ENCODE measurements around the gene DHCR7. TPM values are rescaled to one million over a fixed set of nuclear protein-coding genes. Genes with fewer than 3 reads are reported as not detected.

Gene DHCR7
- total RNA-seq, 1 donor from 2014 or later, result 32.3 TPM

GRCh38 chr11:71420455-71421241, 27.5 kb downstream of the DHCR7 start:
- TF ChIP-seq, protein P1, sequence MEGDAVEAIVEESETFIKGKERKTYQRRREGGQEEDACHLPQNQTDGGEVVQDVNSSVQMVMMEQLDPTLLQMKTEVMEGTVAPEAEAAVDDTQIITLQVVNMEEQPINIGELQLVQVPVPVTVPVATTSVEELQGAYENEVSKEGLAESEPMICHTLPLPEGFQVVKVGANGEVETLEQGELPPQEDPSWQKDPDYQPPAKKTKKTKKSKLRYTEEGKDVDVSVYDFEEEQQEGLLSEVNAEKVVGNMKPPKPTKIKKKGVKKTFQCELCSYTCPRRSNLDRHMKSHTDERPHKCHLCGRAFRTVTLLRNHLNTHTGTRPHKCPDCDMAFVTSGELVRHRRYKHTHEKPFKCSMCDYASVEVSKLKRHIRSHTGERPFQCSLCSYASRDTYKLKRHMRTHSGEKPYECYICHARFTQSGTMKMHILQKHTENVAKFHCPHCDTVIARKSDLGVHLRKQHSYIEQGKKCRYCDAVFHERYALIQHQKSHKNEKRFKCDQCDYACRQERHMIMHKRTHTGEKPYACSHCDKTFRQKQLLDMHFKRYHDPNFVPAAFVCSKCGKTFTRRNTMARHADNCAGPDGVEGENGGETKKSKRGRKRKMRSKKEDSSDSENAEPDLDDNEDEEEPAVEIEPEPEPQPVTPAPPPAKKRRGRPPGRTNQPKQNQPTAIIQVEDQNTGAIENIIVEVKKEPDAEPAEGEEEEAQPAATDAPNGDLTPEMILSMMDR (conservative IDR thresholded peaks at IDR 0.05; ENCODE audit: low read depth, low read length), result peak; percentile 85
- DNase-seq (ENCODE audit: low read depth), result peak; percentile 7
- no peak overlapping the region for H3K4me3 ChIP-seq (ENCODE audit: low read depth, low read length)

GRCh38 chr11:71418643-71419042, 29.6 kb downstream of the DHCR7 start:
- H3K4me3 ChIP-seq (ENCODE audit: low read depth, low read length), result no peak overlapping the region
- DNase-seq (ENCODE audit: low read depth), result no peak
- TF ChIP-seq, protein P1 (conservative IDR thresholded peaks at IDR 0.05; ENCODE audit: low read depth, low read length), result no peak

- H3K4me3 ChIP-seq (ENCODE audit: low read depth, low read length), result no peak overlapping the region
- DNase-seq (ENCODE audit: low read depth), result no peak
- TF ChIP-seq, protein P1 (conservative IDR thresholded peaks at IDR 0.05; ENCODE audit: low read depth, low read length), result no peak
Measured at GRCh38 chr11:71414645-71415044, 33.5 kb downstream of the DHCR7 start.

GRCh38 chr11:71410363-71410966, 37.7 kb downstream of the DHCR7 start:
- no peak for DNase-seq (ENCODE audit: low read depth)
- TF ChIP-seq, protein P1 (conservative IDR thresholded peaks at IDR 0.05; ENCODE audit: low read depth, low read length), result no peak

DNA sequence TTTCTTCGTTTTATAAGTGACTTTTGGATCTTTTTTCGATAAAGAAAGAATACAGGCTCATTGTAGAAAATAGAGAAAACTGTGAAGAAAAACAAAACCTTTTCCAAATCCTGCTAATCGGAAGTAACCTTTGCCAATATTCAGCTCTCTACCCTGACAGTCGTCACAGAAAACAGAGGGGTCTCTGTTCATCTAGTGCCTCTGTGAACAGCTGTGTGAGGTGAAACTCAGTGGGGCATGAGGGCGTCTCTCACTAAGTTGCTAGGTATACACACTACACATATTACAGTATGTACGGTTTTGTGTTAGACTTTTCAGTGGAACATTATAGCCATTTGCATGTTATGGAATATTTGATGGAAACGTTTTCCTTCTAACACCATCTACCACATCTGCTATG, 39.4 kb downstream of the DHCR7 start:
- H3K4me3 ChIP-seq (ENCODE audit: low read depth, low read length), result no peak overlapping the region
- TF ChIP-seq, protein P1 (conservative IDR thresholded peaks at IDR 0.05; ENCODE audit: low read depth, low read length), result no peak
- DNase-seq (ENCODE audit: low read depth), result no peak

More at GRCh38 chr11:71410363-71410966, 37.7 kb downstream of the DHCR7 start:
- no peak overlapping the region for H3K4me3 ChIP-seq (ENCODE audit: low read depth, low read length)

DNA sequence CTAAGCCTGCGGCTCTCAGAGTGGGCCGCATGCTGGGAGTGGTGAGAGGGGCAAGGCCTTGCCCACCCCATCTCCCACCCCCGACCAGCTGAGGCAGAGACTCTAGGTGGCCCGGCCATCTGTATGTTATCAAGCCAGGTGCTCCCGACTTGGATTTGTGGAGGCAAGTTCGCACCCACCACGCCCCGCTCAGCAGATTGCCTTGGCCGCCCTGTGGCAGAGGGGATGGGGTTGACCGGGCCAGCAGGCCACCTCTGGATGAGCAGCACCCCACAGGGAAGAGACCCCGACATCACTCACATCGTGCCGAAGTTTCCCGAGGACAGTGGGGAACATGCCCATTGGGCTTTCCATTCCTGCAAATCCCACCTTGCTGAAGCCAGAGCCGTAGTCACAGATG, 40.8 kb downstream of the DHCR7 start:
- TF ChIP-seq, protein P1 (conservative IDR thresholded peaks at IDR 0.05; ENCODE audit: low read depth, low read length), result no peak
- no peak for DNase-seq (ENCODE audit: low read depth)

More for the DNA sequence above, 40.8 kb downstream of the DHCR7 start:
- H3K4me3 ChIP-seq (ENCODE audit: low read depth, low read length), result no peak overlapping the region
